GM23248 (cell line): ENCODE results near the gene NFATC2.

Experiments
- EZH2 ChIP-seq: fragments of 200-600 bp; sonication (generic); IDR thresholded peaks from 2 replicates; pipeline ENCODE4 v1.6.1; 2018; ENCODE audit warnings: antibody characterized with exemption, mild to moderate bottlenecking; ENCODE audit not compliant: insufficient read depth, poor library complexity, severe bottlenecking
- EZH2phosphoT487 ChIP-seq: fragments of 200-600 bp; sonication (generic); IDR thresholded peaks from 2 replicates; pipeline ENCODE4 v1.6.1; 2018; ENCODE audit warnings: antibody characterized with exemption, moderate library complexity, mild to moderate bottlenecking, low read depth; ENCODE audit not compliant: insufficient read depth

- TF ChIP-seq EZH2 (no peak), EZH2phosphoT487 (no peak)
These were observed 57.7 kb downstream of the NFATC2 start for GRCh38 chr20:51484831-51485230.
